C4-2B (cell line): ENCODE data around the gene TAS1R3.

Source experiments
- ZFX ChIP-seq: fragments of 450-650 bp; IDR thresholded peaks from 2 replicates; pipeline ENCODE4 v1.6.1; 2017
- TF ChIP-seq, protein P1 (sequence below): fragments of 450-650 bp; conservative IDR thresholded peaks from 2 replicates; pipeline ENCODE4 v1.5.1; 2017; ENCODE audit warnings: mild to moderate bottlenecking

DNA sequence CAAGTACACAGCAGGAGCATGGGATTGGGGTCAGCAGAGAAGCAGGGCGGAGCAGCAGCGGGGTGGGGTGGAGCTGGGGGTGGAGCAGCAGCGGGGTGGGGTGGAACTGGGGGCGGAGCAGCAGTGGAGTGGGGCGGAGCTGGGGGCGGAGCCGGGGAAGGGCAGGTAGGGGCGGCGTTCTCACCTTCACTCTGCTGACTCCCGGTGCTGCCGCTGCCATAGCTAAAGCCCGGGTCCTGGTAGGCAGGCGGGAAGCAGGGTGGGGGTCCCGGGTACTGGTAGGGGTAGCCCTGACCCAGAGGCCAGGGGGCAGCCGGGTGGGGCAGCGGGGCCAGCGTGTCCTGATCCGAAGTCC lies 6.7 kb downstream of the TAS1R3 start:
- TF ChIP-seq, protein P1, sequence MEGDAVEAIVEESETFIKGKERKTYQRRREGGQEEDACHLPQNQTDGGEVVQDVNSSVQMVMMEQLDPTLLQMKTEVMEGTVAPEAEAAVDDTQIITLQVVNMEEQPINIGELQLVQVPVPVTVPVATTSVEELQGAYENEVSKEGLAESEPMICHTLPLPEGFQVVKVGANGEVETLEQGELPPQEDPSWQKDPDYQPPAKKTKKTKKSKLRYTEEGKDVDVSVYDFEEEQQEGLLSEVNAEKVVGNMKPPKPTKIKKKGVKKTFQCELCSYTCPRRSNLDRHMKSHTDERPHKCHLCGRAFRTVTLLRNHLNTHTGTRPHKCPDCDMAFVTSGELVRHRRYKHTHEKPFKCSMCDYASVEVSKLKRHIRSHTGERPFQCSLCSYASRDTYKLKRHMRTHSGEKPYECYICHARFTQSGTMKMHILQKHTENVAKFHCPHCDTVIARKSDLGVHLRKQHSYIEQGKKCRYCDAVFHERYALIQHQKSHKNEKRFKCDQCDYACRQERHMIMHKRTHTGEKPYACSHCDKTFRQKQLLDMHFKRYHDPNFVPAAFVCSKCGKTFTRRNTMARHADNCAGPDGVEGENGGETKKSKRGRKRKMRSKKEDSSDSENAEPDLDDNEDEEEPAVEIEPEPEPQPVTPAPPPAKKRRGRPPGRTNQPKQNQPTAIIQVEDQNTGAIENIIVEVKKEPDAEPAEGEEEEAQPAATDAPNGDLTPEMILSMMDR, result no peak
- no peak for TF ChIP-seq ZFX
